Astrocyte (in vitro differentiated cells and primary cell): ENCODE data around the gene GPR180.

ENCODE experiments used
- EZH2 ChIP-seq: IDR thresholded peaks from 2 replicates; pipeline ENCODE4 v1.6.1; 2012; ENCODE audit warnings: mild to moderate bottlenecking, low read length, inconsistent platforms; ENCODE audit not compliant: insufficient read depth
- TF ChIP-seq, protein P1 (sequence below): IDR thresholded peaks from 2 replicates; pipeline ENCODE4 v1.5.1; 2011; ENCODE audit warnings: low read depth, mild to moderate bottlenecking, inconsistent platforms, low read length, moderate library complexity; ENCODE audit not compliant: insufficient read depth

DNA sequence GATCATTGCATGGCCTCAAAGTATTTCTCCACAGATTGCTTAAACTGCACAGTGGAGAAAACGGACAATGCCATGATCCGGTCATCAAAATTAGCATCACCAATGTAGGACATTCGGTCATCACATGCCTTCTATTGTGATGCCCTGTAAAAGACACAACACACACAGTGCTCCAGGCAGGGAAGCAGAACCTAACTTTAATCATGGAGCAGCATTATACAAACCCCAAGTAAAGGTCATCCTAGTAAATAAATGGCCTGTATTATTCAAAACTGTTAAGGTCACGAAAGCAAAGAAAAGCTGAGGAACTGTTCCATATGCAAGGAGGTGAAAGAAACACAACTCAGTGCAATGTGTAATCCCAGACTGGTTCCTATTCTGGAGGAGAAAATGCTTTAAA, 47.9 kb upstream of the GPR180 start:
- TF ChIP-seq, protein P1, sequence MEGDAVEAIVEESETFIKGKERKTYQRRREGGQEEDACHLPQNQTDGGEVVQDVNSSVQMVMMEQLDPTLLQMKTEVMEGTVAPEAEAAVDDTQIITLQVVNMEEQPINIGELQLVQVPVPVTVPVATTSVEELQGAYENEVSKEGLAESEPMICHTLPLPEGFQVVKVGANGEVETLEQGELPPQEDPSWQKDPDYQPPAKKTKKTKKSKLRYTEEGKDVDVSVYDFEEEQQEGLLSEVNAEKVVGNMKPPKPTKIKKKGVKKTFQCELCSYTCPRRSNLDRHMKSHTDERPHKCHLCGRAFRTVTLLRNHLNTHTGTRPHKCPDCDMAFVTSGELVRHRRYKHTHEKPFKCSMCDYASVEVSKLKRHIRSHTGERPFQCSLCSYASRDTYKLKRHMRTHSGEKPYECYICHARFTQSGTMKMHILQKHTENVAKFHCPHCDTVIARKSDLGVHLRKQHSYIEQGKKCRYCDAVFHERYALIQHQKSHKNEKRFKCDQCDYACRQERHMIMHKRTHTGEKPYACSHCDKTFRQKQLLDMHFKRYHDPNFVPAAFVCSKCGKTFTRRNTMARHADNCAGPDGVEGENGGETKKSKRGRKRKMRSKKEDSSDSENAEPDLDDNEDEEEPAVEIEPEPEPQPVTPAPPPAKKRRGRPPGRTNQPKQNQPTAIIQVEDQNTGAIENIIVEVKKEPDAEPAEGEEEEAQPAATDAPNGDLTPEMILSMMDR = no peak
- TF ChIP-seq EZH2 = no peak
